Measurements from ENCODE around the gene PRKN. TPM values are rescaled to one million over a fixed set of nuclear protein-coding genes. Genes with fewer than 3 reads are reported as not detected.

PRKN gene
- polyA plus RNA-seq, 1 donor from 2014 or later, result 1.2 TPM

DNA sequence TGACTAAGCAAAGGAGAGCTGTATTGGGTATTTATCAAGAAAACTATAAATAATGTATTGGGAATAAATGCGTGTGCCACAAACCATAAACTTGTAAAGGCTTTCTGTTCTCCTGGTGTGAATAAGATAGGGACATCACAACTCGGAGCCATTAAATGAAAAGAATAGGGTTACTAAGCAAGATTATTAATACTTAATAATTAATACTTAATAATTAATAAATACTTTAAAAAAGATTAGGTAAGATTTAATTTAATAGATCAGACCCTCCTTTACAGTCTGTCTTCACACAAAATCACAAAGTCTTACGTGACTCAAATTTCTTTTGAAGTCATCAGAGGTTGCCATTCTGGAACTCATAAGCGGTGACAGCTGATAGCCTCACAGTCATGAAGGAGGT, 648.9 kb downstream of the PRKN start:
- TF ChIP-seq POLR2AphosphoS5 (IDR thresholded peaks at IDR 0.05) (no peak), TAF1 (IDR thresholded peaks at IDR 0.05; ENCODE audit: low read depth) (no peak), EZH2 (IDR thresholded peaks at IDR 0.05; ENCODE audit: borderline replicate concordance, insufficient read depth, low read length, poor library complexity, severe bottlenecking) (no peak), EP300 (conservative IDR thresholded peaks at IDR 0.05; ENCODE audit: poor library complexity, severe bottlenecking) (no peak), MXI1 (conservative IDR thresholded peaks at IDR 0.05; ENCODE audit: poor library complexity, severe bottlenecking) (no peak), RAD21 (conservative IDR thresholded peaks at IDR 0.05) (no peak), SMC3 (conservative IDR thresholded peaks at IDR 0.05; ENCODE audit: poor library complexity) (no peak)
- TF ChIP-seq, protein P1, sequence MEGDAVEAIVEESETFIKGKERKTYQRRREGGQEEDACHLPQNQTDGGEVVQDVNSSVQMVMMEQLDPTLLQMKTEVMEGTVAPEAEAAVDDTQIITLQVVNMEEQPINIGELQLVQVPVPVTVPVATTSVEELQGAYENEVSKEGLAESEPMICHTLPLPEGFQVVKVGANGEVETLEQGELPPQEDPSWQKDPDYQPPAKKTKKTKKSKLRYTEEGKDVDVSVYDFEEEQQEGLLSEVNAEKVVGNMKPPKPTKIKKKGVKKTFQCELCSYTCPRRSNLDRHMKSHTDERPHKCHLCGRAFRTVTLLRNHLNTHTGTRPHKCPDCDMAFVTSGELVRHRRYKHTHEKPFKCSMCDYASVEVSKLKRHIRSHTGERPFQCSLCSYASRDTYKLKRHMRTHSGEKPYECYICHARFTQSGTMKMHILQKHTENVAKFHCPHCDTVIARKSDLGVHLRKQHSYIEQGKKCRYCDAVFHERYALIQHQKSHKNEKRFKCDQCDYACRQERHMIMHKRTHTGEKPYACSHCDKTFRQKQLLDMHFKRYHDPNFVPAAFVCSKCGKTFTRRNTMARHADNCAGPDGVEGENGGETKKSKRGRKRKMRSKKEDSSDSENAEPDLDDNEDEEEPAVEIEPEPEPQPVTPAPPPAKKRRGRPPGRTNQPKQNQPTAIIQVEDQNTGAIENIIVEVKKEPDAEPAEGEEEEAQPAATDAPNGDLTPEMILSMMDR (IDR thresholded peaks at IDR 0.05; ENCODE audit: poor library complexity, severe bottlenecking), result no peak
- TF ChIP-seq, protein P2, sequence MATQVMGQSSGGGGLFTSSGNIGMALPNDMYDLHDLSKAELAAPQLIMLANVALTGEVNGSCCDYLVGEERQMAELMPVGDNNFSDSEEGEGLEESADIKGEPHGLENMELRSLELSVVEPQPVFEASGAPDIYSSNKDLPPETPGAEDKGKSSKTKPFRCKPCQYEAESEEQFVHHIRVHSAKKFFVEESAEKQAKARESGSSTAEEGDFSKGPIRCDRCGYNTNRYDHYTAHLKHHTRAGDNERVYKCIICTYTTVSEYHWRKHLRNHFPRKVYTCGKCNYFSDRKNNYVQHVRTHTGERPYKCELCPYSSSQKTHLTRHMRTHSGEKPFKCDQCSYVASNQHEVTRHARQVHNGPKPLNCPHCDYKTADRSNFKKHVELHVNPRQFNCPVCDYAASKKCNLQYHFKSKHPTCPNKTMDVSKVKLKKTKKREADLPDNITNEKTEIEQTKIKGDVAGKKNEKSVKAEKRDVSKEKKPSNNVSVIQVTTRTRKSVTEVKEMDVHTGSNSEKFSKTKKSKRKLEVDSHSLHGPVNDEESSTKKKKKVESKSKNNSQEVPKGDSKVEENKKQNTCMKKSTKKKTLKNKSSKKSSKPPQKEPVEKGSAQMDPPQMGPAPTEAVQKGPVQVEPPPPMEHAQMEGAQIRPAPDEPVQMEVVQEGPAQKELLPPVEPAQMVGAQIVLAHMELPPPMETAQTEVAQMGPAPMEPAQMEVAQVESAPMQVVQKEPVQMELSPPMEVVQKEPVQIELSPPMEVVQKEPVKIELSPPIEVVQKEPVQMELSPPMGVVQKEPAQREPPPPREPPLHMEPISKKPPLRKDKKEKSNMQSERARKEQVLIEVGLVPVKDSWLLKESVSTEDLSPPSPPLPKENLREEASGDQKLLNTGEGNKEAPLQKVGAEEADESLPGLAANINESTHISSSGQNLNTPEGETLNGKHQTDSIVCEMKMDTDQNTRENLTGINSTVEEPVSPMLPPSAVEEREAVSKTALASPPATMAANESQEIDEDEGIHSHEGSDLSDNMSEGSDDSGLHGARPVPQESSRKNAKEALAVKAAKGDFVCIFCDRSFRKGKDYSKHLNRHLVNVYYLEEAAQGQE (IDR thresholded peaks at IDR 0.05; ENCODE audit: borderline replicate concordance), result no peak
- H3K4me3 ChIP-seq (ENCODE audit: low read length), result no peak overlapping the region
- H3K9me3 ChIP-seq (ENCODE audit: low read length), result no peaks in the 10 kb centered on the region
- H3K9me2 ChIP-seq (ENCODE audit: insufficient read depth, low read length), result no peaks in the 10 kb centered on the region
- H3F3A ChIP-seq (ENCODE audit: insufficient read depth, low read length, poor library complexity, severe bottlenecking), result no peaks in the 10 kb centered on the region
- no peaks in the 10 kb centered on the region for H3K79me2 ChIP-seq (replicated peaks; ENCODE audit: insufficient read depth, low read length)
- no peaks in the 10 kb centered on the region for H3K36me3 ChIP-seq (ENCODE audit: insufficient read depth, low read length)
- no peak overlapping the region for H3K4me2 ChIP-seq (ENCODE audit: low read length)
- H3K27ac ChIP-seq (ENCODE audit: low read length), result no peak overlapping the region
- no peaks in the 10 kb centered on the region for H3K27me3 ChIP-seq (ENCODE audit: insufficient read depth, low read depth, low read length)
- no peaks in the 10 kb centered on the region for H4K20me1 ChIP-seq (ENCODE audit: insufficient read depth)
- H3K9ac ChIP-seq (ENCODE audit: low read length), result no peak overlapping the region
- no peak overlapping the region for H2AFZ ChIP-seq (ENCODE audit: low read depth, low read length)

DNA sequence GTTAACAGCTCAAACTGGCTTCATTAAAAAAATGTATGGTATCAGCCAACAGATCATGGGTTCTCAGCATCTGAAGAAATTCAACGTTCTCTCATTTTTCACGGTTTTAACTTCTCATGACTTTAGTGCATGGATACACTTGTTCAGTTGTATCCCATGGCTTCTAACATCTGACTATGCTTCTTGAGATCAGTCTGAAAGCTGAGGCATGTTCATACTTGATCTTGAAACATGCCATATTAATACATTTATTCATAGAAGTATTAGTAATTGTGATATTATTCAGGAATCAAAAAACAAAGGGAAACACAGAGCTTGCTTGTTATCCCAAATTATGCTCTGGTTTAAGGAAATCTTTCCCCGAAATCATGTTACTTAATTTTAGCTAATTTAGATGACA, 649.4 kb downstream of the PRKN start:
- H3K9me2 ChIP-seq (ENCODE audit: insufficient read depth, low read length), result no peaks in the 10 kb centered on the region
- H3K4me2 ChIP-seq (ENCODE audit: low read length), result no peak overlapping the region
- H3K4me3 ChIP-seq (ENCODE audit: low read length), result no peak overlapping the region
- TF ChIP-seq TAF1 (IDR thresholded peaks at IDR 0.05; ENCODE audit: low read depth) (no peak), POLR2AphosphoS5 (IDR thresholded peaks at IDR 0.05) (no peak), EP300 (conservative IDR thresholded peaks at IDR 0.05; ENCODE audit: poor library complexity, severe bottlenecking) (no peak), EZH2 (IDR thresholded peaks at IDR 0.05; ENCODE audit: borderline replicate concordance, insufficient read depth, low read length, poor library complexity, severe bottlenecking) (no peak), MXI1 (conservative IDR thresholded peaks at IDR 0.05; ENCODE audit: poor library complexity, severe bottlenecking) (no peak), RAD21 (conservative IDR thresholded peaks at IDR 0.05) (no peak)
- TF ChIP-seq, protein P2 (IDR thresholded peaks at IDR 0.05; ENCODE audit: borderline replicate concordance), result no peak
- TF ChIP-seq, protein P1 (IDR thresholded peaks at IDR 0.05; ENCODE audit: poor library complexity, severe bottlenecking), result no peak
- no peaks in the 10 kb centered on the region for H3K79me2 ChIP-seq (replicated peaks; ENCODE audit: insufficient read depth, low read length)
- H3F3A ChIP-seq (ENCODE audit: insufficient read depth, low read length, poor library complexity, severe bottlenecking), result no peaks in the 10 kb centered on the region
- no peak overlapping the region for H3K9ac ChIP-seq (ENCODE audit: low read length)
- no peak overlapping the region for H2AFZ ChIP-seq (ENCODE audit: low read depth, low read length)
- H3K36me3 ChIP-seq (ENCODE audit: insufficient read depth, low read length), result no peaks in the 10 kb centered on the region
- no peaks in the 10 kb centered on the region for H3K9me3 ChIP-seq (ENCODE audit: low read length)
- H4K20me1 ChIP-seq (ENCODE audit: insufficient read depth), result no peaks in the 10 kb centered on the region
- no peaks in the 10 kb centered on the region for H3K27me3 ChIP-seq (ENCODE audit: insufficient read depth, low read depth, low read length)
- no peak overlapping the region for H3K27ac ChIP-seq (ENCODE audit: low read length)

Data from neural cell (in vitro differentiated cells).